ENCODE results near the gene ETS1.

ETS1 gene

GRCh38 chr11:128598506-128599150 is 11.3 kb upstream of the ETS1 start:
- no peak for DNase-seq (ENCODE audit: low spot score)
- TF ChIP-seq CTCF (IDR thresholded peaks at IDR 0.05; ENCODE audit: extremely low read depth, missing control alignments), result no peak

GRCh38 chr11:128598096-128598495 is 10.7 kb upstream of the ETS1 start:
- no peak for TF ChIP-seq CTCF (IDR thresholded peaks at IDR 0.05; ENCODE audit: extremely low read depth, missing control alignments)
- DNase-seq (ENCODE audit: low spot score), result no peak

GRCh38 chr11:128597209-128597608 is 9.9 kb upstream of the ETS1 start:
- DNase-seq (ENCODE audit: low spot score), result no peak
- no peak for TF ChIP-seq CTCF (IDR thresholded peaks at IDR 0.05; ENCODE audit: extremely low read depth, missing control alignments)

GRCh38 chr11:128596250-128596649 is 8.9 kb upstream of the ETS1 start:
- DNase-seq (ENCODE audit: low spot score), result no peak
- TF ChIP-seq CTCF (IDR thresholded peaks at IDR 0.05; ENCODE audit: extremely low read depth, missing control alignments), result no peak

GRCh38 chr11:128595775-128596174 is 8.4 kb upstream of the ETS1 start:
- no peak for TF ChIP-seq CTCF (IDR thresholded peaks at IDR 0.05; ENCODE audit: extremely low read depth, missing control alignments)
- DNase-seq (ENCODE audit: low spot score), result no peak

GRCh38 chr11:128595221-128595620 is 7.9 kb upstream of the ETS1 start:
- no peak for DNase-seq (ENCODE audit: low spot score)
- no peak for TF ChIP-seq CTCF (IDR thresholded peaks at IDR 0.05; ENCODE audit: extremely low read depth, missing control alignments)

- no peak for DNase-seq (ENCODE audit: low spot score)
- TF ChIP-seq CTCF (IDR thresholded peaks at IDR 0.05; ENCODE audit: extremely low read depth, missing control alignments), result no peak
These were observed 6.9 kb upstream of the ETS1 start for GRCh38 chr11:128594226-128594625.

All from GM20000 (cell line).